ENCODE measurements around the gene MSTN. TPM values are rescaled to one million over a fixed set of nuclear protein-coding genes. Genes with fewer than 3 reads are reported as not detected.

Gene MSTN
- total RNA-seq, 1 experiment from 2014 or later, result not detected

DNA sequence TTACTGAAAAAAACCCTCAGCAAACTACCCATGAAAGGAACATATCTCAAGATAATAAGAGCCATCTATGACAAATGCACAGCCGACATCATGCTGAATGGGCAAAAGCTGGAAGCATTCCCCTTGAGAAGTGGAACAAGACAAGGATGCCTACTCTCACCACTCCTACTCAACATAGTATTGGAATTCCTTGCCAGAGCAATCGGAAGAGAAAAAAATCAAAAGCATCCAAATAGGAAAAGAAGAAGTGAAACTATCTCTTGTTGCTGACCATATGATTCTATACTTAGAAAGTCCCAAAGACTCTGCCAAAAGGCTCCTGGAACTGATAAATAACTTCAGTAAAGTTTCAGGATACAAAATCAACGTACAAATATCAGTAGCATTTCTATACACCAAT, 40.6 kb upstream of the MSTN start:
- H3K36me3 ChIP-seq (ENCODE audit: insufficient read depth, low read length, poor library complexity, severe bottlenecking), result no peaks in the 10 kb centered on the region
- ChIA-PET CTCF (no interaction called here), POLR2A (ENCODE audit: low non-redundant PET) (no interaction called here)
- no peaks in the 10 kb centered on the region for H3K4me1 ChIP-seq (ENCODE audit: insufficient read depth, low read length, poor library complexity, severe bottlenecking)
- H3K27me3 ChIP-seq (replicated peaks; ENCODE audit: insufficient read depth, low read depth, low read length, poor library complexity), result no peaks in the 10 kb centered on the region
- no TSS peak for BruUV-seq (replicated peaks)
- DNase-seq (ENCODE audit: low spot score), result no peak
- no peak for TF ChIP-seq EZH2 (IDR thresholded peaks at IDR 0.05; ENCODE audit: borderline replicate concordance, low read depth, low read length, poor library complexity, severe bottlenecking)
- TF ChIP-seq, protein P1, sequence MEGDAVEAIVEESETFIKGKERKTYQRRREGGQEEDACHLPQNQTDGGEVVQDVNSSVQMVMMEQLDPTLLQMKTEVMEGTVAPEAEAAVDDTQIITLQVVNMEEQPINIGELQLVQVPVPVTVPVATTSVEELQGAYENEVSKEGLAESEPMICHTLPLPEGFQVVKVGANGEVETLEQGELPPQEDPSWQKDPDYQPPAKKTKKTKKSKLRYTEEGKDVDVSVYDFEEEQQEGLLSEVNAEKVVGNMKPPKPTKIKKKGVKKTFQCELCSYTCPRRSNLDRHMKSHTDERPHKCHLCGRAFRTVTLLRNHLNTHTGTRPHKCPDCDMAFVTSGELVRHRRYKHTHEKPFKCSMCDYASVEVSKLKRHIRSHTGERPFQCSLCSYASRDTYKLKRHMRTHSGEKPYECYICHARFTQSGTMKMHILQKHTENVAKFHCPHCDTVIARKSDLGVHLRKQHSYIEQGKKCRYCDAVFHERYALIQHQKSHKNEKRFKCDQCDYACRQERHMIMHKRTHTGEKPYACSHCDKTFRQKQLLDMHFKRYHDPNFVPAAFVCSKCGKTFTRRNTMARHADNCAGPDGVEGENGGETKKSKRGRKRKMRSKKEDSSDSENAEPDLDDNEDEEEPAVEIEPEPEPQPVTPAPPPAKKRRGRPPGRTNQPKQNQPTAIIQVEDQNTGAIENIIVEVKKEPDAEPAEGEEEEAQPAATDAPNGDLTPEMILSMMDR (conservative IDR thresholded peaks at IDR 0.05; ENCODE audit: low read depth, low read length), result no peak
- no peak overlapping the region for H3K4me3 ChIP-seq (ENCODE audit: low read depth, low read length, poor library complexity, severe bottlenecking)
- no peaks in the 10 kb centered on the region for H3K9me3 ChIP-seq (ENCODE audit: low read depth, low read length, poor library complexity, severe bottlenecking)
- no peak overlapping the region for H3K27ac ChIP-seq (ENCODE audit: low read depth, low read length, poor library complexity, severe bottlenecking)
- intact Hi-C loops (cut with micrococcal nuclease; ENCODE audit: unreplicated experiment), result no loop called here

DNA sequence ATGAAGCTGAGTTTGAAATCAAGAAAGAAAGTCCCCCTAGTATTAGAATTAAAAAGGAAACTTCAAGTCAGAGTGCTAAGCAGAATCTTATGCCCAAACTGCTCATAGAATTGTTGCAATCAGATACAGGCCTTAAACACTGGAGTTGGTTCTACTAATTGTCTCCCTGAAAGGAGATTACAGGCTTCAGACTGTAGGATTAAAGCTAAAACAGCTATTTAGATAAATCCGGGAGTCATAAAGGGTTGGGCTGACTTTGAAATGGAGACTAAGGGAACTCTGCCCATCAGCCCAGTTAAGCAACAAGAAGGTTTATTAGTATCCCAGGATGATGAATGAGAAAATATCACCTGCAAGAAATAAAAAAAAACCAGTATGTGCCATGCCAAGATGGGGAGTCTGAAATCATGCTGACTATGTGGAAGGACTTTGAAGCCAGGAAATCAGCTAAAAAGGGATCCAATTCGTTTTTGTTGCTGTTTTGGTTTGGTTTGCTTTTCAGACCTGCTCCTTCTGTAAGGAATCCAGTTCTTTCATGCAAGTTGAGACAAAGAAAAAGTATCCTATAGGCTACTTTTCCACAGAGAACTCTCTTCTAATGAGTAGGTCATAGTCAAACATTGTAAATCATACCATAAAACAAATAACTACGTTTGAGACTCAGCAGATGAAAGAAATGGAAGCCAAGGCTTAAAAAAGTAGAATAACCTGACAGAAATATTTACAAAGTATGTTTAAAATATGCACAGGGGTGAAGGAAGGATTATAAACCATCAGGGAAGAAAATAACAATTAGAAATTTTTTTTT, 37.6 kb upstream of the MSTN start:
- CTCF ChIA-PET, result no interaction called here
- TF ChIP-seq, protein P1 (conservative IDR thresholded peaks at IDR 0.05; ENCODE audit: low read depth, low read length), result no peak
- no peak for TF ChIP-seq EZH2 (IDR thresholded peaks at IDR 0.05; ENCODE audit: borderline replicate concordance, low read depth, low read length, poor library complexity, severe bottlenecking)
- Histone ChIP-seq H3K36me3 (ENCODE audit: insufficient read depth, low read length, poor library complexity, severe bottlenecking) (no peaks in the 10 kb centered on the region), H3K9me3 (ENCODE audit: low read depth, low read length, poor library complexity, severe bottlenecking) (no peaks in the 10 kb centered on the region), H3K27me3 (replicated peaks; ENCODE audit: insufficient read depth, low read depth, low read length, poor library complexity) (no peaks in the 10 kb centered on the region), H3K4me3 (ENCODE audit: low read depth, low read length, poor library complexity, severe bottlenecking) (no peak overlapping the region), H3K27ac (ENCODE audit: low read depth, low read length, poor library complexity, severe bottlenecking) (no peak overlapping the region), H3K4me1 (ENCODE audit: insufficient read depth, low read length, poor library complexity, severe bottlenecking) (no peaks in the 10 kb centered on the region)
- BruUV-seq (replicated peaks), result no TSS peak
- intact Hi-C loops (cut with micrococcal nuclease; ENCODE audit: unreplicated experiment), result no loop called here
- no peak for DNase-seq (ENCODE audit: low spot score)
- POLR2A ChIA-PET (ENCODE audit: low non-redundant PET), result no interaction called here

- CTCF ChIA-PET, result interaction anchor here (0.7 to 1.1 kb wide), 3 partner anchors 10 to 24 kb away, joined by 3 read pairs; no protein-coding TSS in a partner anchor
- intact Hi-C loops (cut with micrococcal nuclease; ENCODE audit: unreplicated experiment), result no loop called here
- no TSS peak for BruUV-seq (replicated peaks)
Measured at GRCh38 chr2:190098851-190099250, 36.3 kb upstream of the MSTN start.

More at GRCh38 chr2:190098851-190099250, 36.3 kb upstream of the MSTN start:
- Histone ChIP-seq H3K27me3 (replicated peaks; ENCODE audit: insufficient read depth, low read depth, low read length, poor library complexity) (no peaks in the 10 kb centered on the region), H3K4me3 (ENCODE audit: low read depth, low read length, poor library complexity, severe bottlenecking) (no peak overlapping the region), H3K36me3 (ENCODE audit: insufficient read depth, low read length, poor library complexity, severe bottlenecking) (no peaks in the 10 kb centered on the region), H3K4me1 (ENCODE audit: insufficient read depth, low read length, poor library complexity, severe bottlenecking) (peaks cover 10% of the 10 kb centered on the region), H3K27ac (ENCODE audit: low read depth, low read length, poor library complexity, severe bottlenecking) (no peak overlapping the region), H3K9me3 (ENCODE audit: low read depth, low read length, poor library complexity, severe bottlenecking) (no peaks in the 10 kb centered on the region)
- TF ChIP-seq, protein P1 (conservative IDR thresholded peaks at IDR 0.05; ENCODE audit: low read depth, low read length), result no peak
- no peak for TF ChIP-seq EZH2 (IDR thresholded peaks at IDR 0.05; ENCODE audit: borderline replicate concordance, low read depth, low read length, poor library complexity, severe bottlenecking)
- POLR2A ChIA-PET (ENCODE audit: low non-redundant PET), result no interaction called here
- no peak for DNase-seq (ENCODE audit: low spot score)
